HG03066 (cell line): ENCODE results near the gene PPP1R9A.
"Not testable (repeated sequence)": the region's sequence is repeated elsewhere in the genome, so short reads cannot be mapped to it uniquely, and the experiment has no call there.

Experiments
- ATAC-seq: cut with Tn5 transposase; IDR thresholded peaks from one replicate; pipeline ENCODE4 v1.9.1; 2021; ENCODE audit warnings: low read depth; ENCODE audit not compliant: unreplicated experiment

The PPP1R9A gene

DNA sequence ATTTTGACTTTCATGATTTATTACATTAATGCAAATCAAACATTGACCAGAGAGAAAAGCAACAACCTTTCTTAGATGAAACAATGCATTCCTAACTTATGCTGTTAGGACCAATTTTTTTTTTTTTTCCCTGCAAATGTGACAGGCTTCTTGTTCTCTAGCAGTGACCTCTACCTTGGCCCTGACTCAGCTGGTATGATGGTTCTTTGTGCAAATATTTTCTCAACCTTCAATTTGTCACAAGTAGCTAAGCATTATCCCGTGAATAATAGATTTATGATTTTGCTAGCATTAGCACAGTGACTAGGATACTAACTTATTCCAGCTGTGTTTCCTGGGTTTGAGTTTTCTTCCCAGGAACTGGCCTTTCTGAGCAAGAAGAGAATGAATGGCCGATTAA, 64.9 kb downstream of the PPP1R9A start:
- ATAC-seq = no peak

GRCh38 chr7:94973844-94974243, 66.5 kb downstream of the PPP1R9A start:
- ATAC-seq = no peak

- no peak for ATAC-seq
Observed at GRCh38 chr7:94974423-94974822, 67.0 kb downstream of the PPP1R9A start.

GRCh38 chr7:94975336-94975735, 67.9 kb downstream of the PPP1R9A start:
- ATAC-seq = no peak

- no peak for ATAC-seq
Observed at GRCh38 chr7:94980418-94981142, 73.2 kb downstream of the PPP1R9A start.

DNA sequence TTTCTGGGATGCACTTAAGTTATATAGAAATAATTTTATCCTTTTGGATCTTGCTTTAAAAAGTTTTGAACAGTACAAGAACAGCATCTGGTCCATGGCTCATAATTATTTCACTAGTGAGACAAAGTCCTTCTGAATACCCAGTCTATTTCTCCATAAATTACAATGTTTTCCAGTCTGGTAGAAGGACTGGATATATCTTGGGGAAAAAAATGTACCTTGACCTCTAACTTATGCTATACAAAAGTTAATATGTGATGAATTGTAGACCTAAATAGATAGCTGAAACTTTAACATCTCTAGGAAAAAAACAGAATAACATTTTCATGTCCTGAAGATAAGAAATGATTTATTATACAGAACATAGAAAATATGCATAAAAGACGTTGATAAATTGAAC, 88.5 kb downstream of the PPP1R9A start:
- no peak for ATAC-seq

- ATAC-seq = no peak
Observed at GRCh38 chr7:94996369-94996768, 89.0 kb downstream of the PPP1R9A start.

GRCh38 chr7:94997547-94997946, 90.2 kb downstream of the PPP1R9A start:
- no peak for ATAC-seq

DNA sequence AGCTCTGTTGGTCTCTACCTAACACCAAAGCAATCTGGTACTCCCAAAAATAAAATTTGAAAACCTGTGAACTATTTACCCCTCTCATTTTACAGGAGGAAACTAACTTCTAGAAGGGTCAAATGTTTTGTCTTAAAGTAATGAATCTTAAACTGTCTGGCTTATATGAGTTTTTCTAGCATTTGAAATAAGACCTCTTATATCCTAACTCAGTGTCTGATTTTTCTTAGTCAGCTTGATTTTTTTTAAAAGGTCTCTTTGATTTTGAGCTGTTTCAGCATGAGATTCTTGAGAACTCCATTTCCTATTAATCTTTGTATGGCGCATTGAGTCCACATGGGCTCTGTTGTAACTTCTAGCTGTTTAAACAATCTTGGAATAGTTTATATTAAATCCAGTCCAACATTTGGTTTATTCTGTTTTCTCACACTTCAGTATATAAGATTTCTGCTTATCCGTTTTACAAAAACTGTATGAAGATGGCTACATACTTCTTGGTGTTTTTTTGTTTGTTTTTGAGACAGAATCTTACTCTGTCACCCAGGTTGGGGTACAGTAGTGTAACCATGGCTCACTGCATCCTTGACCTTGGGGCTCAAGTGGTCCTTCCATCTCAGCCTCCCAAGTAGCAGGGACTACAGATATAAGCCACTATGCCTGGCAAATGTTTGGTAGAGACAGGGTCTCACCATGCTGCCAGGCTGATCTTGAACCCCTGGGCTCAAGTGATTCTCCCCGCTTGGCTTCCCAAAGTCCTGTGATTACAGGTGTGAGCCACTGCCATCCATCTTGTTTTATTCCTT, 91.1 kb downstream of the PPP1R9A start:
- no peak for ATAC-seq

GRCh38 chr7:94999069-94999351, 91.6 kb downstream of the PPP1R9A start:
- ATAC-seq = no peak

DNA sequence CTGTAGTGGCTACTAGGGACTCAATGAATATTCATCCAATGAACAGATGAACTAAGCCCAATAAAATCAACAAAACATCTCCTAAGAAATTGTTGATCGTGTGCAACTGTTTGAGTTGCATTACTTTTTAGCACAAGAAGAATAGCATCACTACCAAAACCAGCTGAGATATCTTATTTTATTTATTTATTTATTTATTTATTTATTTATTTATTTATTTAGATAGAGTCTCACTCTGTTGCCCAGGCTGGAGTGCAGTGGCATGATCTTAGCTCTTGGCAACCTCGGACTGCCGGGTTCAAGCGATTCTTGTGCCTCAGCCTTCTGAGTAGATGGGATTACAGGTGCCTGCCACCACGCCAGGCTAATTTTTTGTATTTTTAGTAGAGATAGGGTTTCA, 92.2 kb downstream of the PPP1R9A start:
- ATAC-seq = not testable (repeated sequence)

GRCh38 chr7:95001258-95001657, 93.9 kb downstream of the PPP1R9A start:
- ATAC-seq = no peak

- ATAC-seq = no peak
Observed at GRCh38 chr7:95001815-95002561, 94.6 kb downstream of the PPP1R9A start.

DNA sequence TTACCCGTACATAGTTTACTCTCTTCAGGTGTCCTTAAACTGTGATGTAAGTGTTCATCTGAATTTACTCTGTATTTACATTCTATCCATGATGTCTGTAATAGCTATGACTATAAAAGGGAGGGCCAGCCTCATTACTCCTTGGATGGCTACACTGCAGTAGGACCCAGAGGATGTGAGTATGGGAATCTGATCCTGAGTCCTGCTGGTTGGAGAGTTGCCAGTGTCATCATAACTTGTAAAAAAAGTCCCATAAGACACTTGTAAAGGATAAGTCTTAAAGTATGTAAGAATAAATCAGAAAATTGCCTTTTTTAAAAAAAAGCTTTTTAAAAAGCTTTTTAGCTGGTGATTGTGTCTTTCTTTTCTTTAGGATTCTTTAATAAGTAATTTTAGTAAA, 95.4 kb downstream of the PPP1R9A start:
- ATAC-seq = no peak

DNA sequence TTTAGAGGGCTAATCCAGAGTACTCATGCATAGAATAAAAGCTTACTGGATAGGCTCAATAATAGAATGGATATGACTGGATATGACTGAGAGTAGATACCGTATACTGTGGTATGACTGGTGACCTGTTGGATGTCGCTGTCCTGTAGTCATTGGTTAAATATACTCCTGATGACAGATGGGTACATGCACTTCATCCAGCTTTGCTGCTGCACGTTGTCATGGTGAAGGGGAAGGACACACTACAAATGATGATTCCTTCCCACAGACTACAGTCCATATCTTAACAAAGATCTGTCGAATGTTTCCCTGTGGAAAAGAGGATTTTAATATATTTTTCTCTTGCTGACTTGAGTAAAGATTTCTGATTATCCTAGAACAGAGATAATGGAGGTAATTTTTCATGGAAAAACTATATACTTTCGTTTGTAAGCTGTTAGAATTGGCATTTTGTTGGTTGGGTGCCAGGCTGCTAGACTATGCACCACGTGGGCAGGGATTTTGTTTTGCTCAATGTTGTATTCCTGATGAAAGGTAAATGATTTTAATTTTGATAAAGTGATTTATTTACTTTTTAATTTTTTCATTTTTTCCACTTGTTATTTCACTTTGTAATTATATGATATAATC, 97.3 kb downstream of the PPP1R9A start:
- ATAC-seq = no peak

GRCh38 chr7:95006010-95006409, 98.6 kb downstream of the PPP1R9A start:
- no peak for ATAC-seq

DNA sequence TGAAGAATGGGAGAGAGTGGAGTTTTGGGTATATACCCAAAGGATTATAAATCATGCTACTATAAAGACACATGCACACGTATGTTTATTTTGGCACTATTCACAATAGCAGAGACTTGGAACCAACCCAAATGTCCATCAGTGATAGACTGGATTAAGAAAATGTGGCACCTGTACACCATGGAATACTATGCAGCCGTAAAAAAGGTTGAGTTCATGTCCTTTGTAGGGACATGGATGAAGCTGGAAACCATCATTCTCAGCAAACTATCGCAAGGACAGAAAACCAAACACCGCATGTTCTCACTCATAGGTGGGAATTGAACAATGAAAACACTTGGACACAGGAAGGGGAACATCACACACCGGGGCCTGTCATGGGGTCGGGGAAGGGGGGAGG, 101.4 kb downstream of the PPP1R9A start:
- ATAC-seq = not testable (repeated sequence)

- no peak for ATAC-seq
Observed at GRCh38 chr7:95011146-95011928, 103.9 kb downstream of the PPP1R9A start.

- no peak for ATAC-seq
Observed at GRCh38 chr7:95011995-95012394, 104.6 kb downstream of the PPP1R9A start.

- ATAC-seq = no peak
Observed at GRCh38 chr7:95018021-95018420, 110.6 kb downstream of the PPP1R9A start.
